Activated CD4-positive, alpha-beta T cell treated with anti-CD3 and anti-CD28 coated beads, Interleukin-2, amount 10 ng/mL, durations not matched to agents 7 days and 5 days (primary cell): ENCODE measurements around the gene LGALS7. TPM values are rescaled to one million over a fixed set of nuclear protein-coding genes. Genes with fewer than 3 reads are reported as not detected.
"Not testable (repeated sequence)": the region's sequence is repeated elsewhere in the genome, so short reads cannot be mapped to it uniquely, and the experiment has no call there.

Experiments used
- CTCF ChIA-PET: fragments of 350-600 bp; sonication (Branson Sonifier 250); formaldehyde crosslinking; loops from one replicate; lab custom pipeline; 2021; ENCODE audit warnings: antibody characterized with exemption; lab: Charles Lee
- POLR2A ChIA-PET: fragments of 350-600 bp; sonication (Branson Sonifier 250); formaldehyde crosslinking; loops from one replicate; lab custom pipeline; 2021; ENCODE audit warnings: antibody characterized with exemption; lab: Charles Lee
- DNase-seq: peaks from one replicate; pipeline ENCODE4 v3.0.0-alpha.2; 2020
- H3K27ac Mint-ChIP-seq: one replicate; pipeline ENCODE4 v1.8.0; 2021; ENCODE audit warnings: mild to moderate bottlenecking, moderate library complexity, mixed read lengths
- H3K27me3 Mint-ChIP-seq: one replicate; pipeline ENCODE4 v1.8.0; 2021; ENCODE audit warnings: mixed read lengths
- H3K36me3 Mint-ChIP-seq: one replicate; pipeline ENCODE4 v1.8.0; 2021; ENCODE audit warnings: low read depth, mixed read lengths
- H3K4me1 Mint-ChIP-seq: one replicate; pipeline ENCODE4 v1.8.0; 2021; ENCODE audit warnings: mixed read lengths
- H3K4me3 Mint-ChIP-seq: one replicate; pipeline ENCODE4 v1.8.0; 2021; ENCODE audit warnings: mild to moderate bottlenecking, moderate library complexity, mixed read lengths
- H3K9me3 Mint-ChIP-seq: one replicate; pipeline ENCODE4 v1.8.0; 2021; ENCODE audit warnings: mixed read lengths
- total RNA-seq, 2 experiments: library from RNA; stranded (reverse); gene quantifications; one replicate each; pipeline ENCODE4 v1.2.3, GENCODE V29; 2021

LGALS7 gene
- total RNA-seq, 2 experiments from 2014 or later = not detected

DNA sequence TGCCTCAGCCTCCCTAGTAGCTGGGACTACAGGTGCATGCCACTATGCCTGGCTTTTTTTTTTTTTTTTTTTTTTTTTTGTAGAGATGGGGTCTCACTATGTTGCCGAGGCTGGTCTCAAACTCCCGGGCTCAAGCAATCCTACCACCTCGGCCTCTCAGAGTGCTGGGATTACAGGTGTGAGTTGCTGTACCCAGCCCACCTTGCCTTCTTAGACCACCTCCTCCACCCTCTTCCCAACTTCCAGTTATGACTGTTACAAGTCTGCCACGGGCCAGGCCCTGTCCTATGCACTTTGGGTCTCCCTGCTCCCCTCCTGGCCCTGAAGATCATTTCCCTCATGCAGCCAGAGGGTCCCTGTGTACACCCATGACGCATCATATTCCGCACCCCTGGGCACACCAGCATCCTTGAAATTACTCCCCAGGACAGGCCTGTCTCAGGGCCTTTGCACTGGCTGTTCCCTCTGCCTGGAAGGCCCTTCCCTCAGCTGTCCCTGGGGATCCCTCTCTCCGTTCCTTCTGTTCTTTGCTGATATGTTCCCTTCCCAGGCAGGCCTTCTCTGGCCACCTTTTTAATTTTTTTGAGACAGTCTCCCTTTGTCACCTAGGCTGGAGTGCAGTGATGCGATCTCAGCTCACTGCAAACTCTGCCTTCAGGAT, 36.4 kb upstream of the LGALS7 start:
- Mint-ChIP-seq H3K9me3 (no peaks in the 10 kb centered on the region), H3K4me3 (no peak overlapping the region), H3K4me1 (peaks cover 6% of the 10 kb centered on the region), H3K27ac (no peak overlapping the region), H3K36me3 (peaks cover 1% of the 10 kb centered on the region), H3K27me3 (no peaks in the 10 kb centered on the region)
- POLR2A ChIA-PET = no interaction called here
- CTCF ChIA-PET = interaction anchor here (1.6 kb wide), 1 partner anchor 40 kb away, joined by 4 read pairs; no protein-coding TSS in a partner anchor
- DNase-seq = no peak

GRCh38 chr19:38808741-38809140, 35.4 kb upstream of the LGALS7 start:
- peaks cover 6% of the 10 kb centered on the region for H3K4me1 Mint-ChIP-seq
- CTCF ChIA-PET = interaction anchor here (0.7 to 1.6 kb wide), 2 partner anchors 39 to 480 kb away, joined by 3 to 4 read pairs; no protein-coding TSS in a partner anchor
- no peaks in the 10 kb centered on the region for H3K27me3 Mint-ChIP-seq
- POLR2A ChIA-PET = no interaction called here
- no peaks in the 10 kb centered on the region for H3K9me3 Mint-ChIP-seq
- no peak overlapping the region for H3K27ac Mint-ChIP-seq
- H3K4me3 Mint-ChIP-seq = no peak overlapping the region
- DNase-seq = no peak
- H3K36me3 Mint-ChIP-seq = peaks cover 1% of the 10 kb centered on the region

DNA sequence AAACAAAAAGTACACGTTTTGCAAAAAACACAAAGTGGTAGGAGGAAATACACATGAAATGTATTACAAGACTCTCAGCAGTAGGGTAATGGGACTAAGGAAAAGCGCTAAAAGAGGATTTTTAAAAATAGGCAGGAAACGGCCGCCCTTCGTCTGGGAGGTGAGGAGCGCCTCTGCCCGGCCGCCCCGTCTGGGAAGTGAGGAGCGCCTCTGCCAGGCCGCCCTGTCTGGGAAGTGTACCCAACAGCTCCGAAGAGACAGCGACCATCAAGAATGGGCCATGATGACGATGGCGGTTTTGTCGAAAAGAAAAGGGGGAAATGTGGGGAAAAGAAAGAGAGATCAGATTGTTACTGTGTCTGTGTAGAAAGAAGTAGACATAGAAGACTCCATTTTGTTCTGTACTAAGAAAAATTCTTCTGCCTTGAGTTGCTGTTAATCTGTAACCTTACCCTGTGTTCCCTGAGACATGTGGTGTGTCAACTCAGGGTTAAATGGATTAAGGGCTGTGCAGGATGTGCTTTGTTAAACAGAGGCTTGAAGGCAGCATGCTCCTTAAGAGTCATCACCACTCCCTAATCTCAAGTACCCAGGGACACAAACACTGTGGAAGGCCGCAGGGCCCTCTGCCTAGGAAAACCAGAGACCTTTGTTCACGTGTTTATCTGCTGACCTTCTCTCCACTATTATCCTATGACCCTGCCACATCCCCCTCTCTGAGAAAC, 34.2 kb upstream of the LGALS7 start:
- POLR2A ChIA-PET, H3K27me3 Mint-ChIP-seq, H3K27ac Mint-ChIP-seq, H3K36me3 Mint-ChIP-seq, H3K9me3 Mint-ChIP-seq, H3K4me1 Mint-ChIP-seq, DNase-seq, H3K4me3 Mint-ChIP-seq: not testable (repeated sequence)
- CTCF ChIA-PET = interaction anchor here (0.6 to 1.1 kb wide), 3 partner anchors 15 to 313 kb away, joined by 3 to 4 read pairs (median 3); no protein-coding TSS in a partner anchor

GRCh38 chr19:38806371-38806770, 33.1 kb upstream of the LGALS7 start:
- no peaks in the 10 kb centered on the region for H3K9me3 Mint-ChIP-seq
- ChIA-PET POLR2A (no interaction called here), CTCF (interaction anchor here (0.9 to 1.1 kb wide), 2 partner anchors 16 to 64 kb away, joined by 3 to 4 read pairs; no protein-coding TSS in a partner anchor)
- no peaks in the 10 kb centered on the region for H3K27me3 Mint-ChIP-seq
- peaks cover 6% of the 10 kb centered on the region for H3K4me1 Mint-ChIP-seq
- H3K4me3 Mint-ChIP-seq = no peak overlapping the region
- DNase-seq = no peak
- H3K36me3 Mint-ChIP-seq = peaks cover 1% of the 10 kb centered on the region
- no peak overlapping the region for H3K27ac Mint-ChIP-seq

DNA sequence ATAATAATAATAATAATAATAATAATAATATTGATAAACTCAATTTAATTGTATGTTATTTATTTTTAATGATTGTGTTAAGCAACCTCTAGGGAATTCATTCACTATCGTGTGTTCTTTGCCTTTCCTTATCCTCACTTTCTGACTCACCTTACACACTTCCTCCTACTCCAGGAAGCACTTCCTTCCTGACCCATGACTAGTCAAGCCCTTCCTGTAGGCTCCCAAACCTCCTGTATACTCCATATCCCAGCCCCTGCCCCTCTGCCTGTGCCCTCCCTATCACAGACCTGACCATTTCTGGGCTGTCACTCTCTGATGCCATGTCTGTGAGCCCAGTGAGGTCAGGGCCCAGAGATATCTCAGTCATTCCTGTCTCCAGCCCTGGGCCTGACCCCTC, 31.9 kb upstream of the LGALS7 start:
- DNase-seq = no peak
- Mint-ChIP-seq H3K4me3 (no peak overlapping the region), H3K4me1 (peaks cover 6% of the 10 kb centered on the region), H3K27ac (peak overlapping the region; percentile 56), H3K9me3 (no peaks in the 10 kb centered on the region), H3K36me3 (peaks cover 1% of the 10 kb centered on the region), H3K27me3 (no peaks in the 10 kb centered on the region)
- POLR2A ChIA-PET = no interaction called here
- CTCF ChIA-PET = no interaction called here

DNA sequence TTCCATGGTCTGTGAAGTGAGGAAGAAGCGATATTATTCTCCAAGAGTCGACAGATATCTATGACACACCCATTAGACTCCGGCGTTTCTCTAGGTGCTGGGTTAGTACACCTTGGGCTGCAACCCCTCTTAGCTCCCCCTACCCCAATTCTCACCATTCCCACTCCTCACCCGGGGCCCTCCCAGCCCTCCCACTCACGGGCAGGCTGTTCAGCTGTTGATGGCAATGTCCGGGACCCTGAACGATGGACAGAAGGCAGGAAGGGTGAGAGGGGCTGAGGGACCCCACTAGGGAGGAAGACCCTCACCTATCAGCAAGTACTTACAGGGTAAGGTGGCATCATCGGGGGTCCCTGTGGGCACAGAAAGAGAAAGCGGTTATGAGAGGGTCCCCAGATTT, 30.2 kb upstream of the LGALS7 start:
- CTCF ChIA-PET = interaction anchor here (1.2 kb wide), 1 partner anchor 9 kb away, joined by 4 read pairs; no protein-coding TSS in a partner anchor
- Mint-ChIP-seq H3K27ac (no peak overlapping the region), H3K4me1 (peaks cover 6% of the 10 kb centered on the region), H3K9me3 (no peaks in the 10 kb centered on the region), H3K36me3 (peaks cover 1% of the 10 kb centered on the region), H3K27me3 (no peaks in the 10 kb centered on the region), H3K4me3 (no peak overlapping the region)
- DNase-seq = no peak
- POLR2A ChIA-PET = no interaction called here

DNA sequence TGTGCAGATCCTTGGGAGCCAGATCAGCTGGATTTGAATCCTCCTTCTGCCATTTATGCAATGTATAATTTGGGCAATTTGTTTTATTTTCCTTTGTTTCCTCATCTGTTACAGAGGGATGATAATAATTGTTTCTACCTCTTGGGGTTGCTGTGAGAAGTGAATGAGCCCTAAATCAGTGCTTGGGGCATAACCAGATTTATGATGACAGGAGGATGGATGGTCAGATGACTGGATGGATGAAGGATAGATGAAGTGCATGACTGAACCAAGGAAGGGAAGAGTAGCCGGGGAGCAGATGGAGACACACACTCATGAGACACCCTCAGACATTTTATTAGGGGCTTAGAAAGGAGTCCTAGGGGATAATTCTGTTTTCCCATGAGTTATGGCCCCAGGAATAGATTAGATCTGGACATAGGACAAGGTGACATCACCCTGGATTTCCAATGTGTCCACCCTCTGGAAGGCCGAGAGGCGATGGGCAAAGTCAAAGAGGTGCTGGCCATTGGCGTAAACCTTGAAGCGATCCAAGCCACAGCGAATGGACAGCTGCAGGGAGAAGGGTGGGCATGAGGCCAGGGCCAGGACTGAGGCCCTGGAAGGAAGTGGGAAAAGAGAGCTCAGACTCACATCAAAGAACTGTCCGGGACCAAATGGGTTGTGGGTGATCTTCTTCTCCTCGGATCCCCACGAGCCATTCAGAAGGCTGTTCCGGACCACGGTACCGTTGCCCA, 28.2 kb upstream of the LGALS7 start:
- ChIA-PET POLR2A (no interaction called here), CTCF (interaction anchor here (1.4 kb wide), 1 partner anchor 129 kb away, joined by 3 read pairs; the partner anchor contains the start of genes MRPS12 and SARS2)
- H3K9me3 Mint-ChIP-seq = no peaks in the 10 kb centered on the region
- H3K36me3 Mint-ChIP-seq = peaks cover 1% of the 10 kb centered on the region
- no peak overlapping the region for H3K4me3 Mint-ChIP-seq
- peaks cover 6% of the 10 kb centered on the region for H3K4me1 Mint-ChIP-seq
- no peak overlapping the region for H3K27ac Mint-ChIP-seq
- no peak for DNase-seq
- H3K27me3 Mint-ChIP-seq = no peaks in the 10 kb centered on the region

GRCh38 chr19:38800577-38801347, 27.4 kb upstream of the LGALS7 start:
- DNase-seq = no peak
- Mint-ChIP-seq H3K9me3 (no peaks in the 10 kb centered on the region), H3K4me3 (no peak overlapping the region), H3K36me3 (peaks cover 1% of the 10 kb centered on the region), H3K4me1 (peaks cover 6% of the 10 kb centered on the region), H3K27me3 (no peaks in the 10 kb centered on the region), H3K27ac (no peak overlapping the region)
- ChIA-PET CTCF (interaction anchor here (1.4 kb wide), 1 partner anchor 129 kb away, joined by 3 read pairs; the partner anchor contains the start of genes MRPS12 and SARS2), POLR2A (no interaction called here)

DNA sequence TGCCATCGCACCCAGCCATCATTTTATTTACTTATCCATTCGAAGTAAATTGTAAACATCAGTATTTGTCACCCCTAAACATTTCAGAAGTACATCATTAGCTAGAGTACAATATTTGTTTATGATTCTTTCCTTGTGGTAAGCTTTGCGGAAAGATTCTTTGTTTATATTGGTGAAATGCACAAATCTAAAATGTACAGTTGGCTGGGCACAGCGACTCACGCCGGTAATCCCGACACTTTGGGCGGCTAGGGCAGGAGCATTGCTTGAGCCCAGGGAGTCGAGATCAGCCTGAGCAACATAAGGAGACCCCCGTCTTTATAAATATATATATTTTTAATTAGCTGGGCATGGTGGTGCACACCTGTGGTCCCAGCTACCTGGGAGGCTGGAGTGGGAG, 25.8 kb upstream of the LGALS7 start:
- H3K4me3 Mint-ChIP-seq = no peak overlapping the region
- H3K27me3 Mint-ChIP-seq = peaks cover 4% of the 10 kb centered on the region
- ChIA-PET POLR2A (no interaction called here), CTCF (interaction anchor here (0.5 to 0.9 kb wide), 2 partner anchors 29 to 156 kb away, joined by 3 read pairs; no protein-coding TSS in a partner anchor)
- H3K36me3 Mint-ChIP-seq = no peaks in the 10 kb centered on the region
- H3K9me3 Mint-ChIP-seq = no peaks in the 10 kb centered on the region
- H3K4me1 Mint-ChIP-seq = no peaks in the 10 kb centered on the region
- no peak overlapping the region for H3K27ac Mint-ChIP-seq
- DNase-seq = no peak

GRCh38 chr19:38797781-38798180, 24.5 kb upstream of the LGALS7 start:
- DNase-seq, H3K27ac Mint-ChIP-seq, POLR2A ChIA-PET, H3K4me1 Mint-ChIP-seq, CTCF ChIA-PET, H3K4me3 Mint-ChIP-seq, H3K27me3 Mint-ChIP-seq, H3K36me3 Mint-ChIP-seq, H3K9me3 Mint-ChIP-seq: not testable (repeated sequence)

- CTCF ChIA-PET = no interaction called here
These were observed 22.8 kb upstream of the LGALS7 start for GRCh38 chr19:38796154-38796553.

DNA sequence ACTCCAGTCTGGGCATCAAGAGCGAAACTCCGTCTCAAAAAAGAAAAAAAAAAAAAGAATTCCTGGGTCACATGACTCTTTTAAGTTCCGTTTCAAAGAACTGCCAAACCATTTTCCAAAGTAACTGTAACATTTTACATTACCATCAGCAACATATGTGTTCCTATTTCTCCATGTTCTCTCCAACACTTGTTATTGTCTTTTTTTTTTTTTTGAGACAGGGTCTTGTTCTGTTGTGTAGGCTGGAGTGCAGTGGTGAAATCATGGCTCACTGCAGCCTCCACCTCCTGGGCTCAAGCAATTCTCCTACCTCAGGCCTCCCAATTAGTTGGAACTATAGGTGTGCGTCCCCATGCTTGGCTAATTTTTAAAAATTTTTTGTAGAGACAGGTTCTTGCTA, 22.2 kb upstream of the LGALS7 start:
- H3K27me3 Mint-ChIP-seq = peaks cover 10% of the 10 kb centered on the region
- ChIA-PET CTCF (no interaction called here), POLR2A (no interaction called here)
- no peaks in the 10 kb centered on the region for H3K9me3 Mint-ChIP-seq
- H3K4me3 Mint-ChIP-seq = no peak overlapping the region
- DNase-seq = no peak
- no peaks in the 10 kb centered on the region for H3K36me3 Mint-ChIP-seq
- peaks cover 5% of the 10 kb centered on the region for H3K4me1 Mint-ChIP-seq
- H3K27ac Mint-ChIP-seq = no peak overlapping the region

More at GRCh38 chr19:38796154-38796553, 22.8 kb upstream of the LGALS7 start:
- no peaks in the 10 kb centered on the region for H3K9me3 Mint-ChIP-seq
- peaks cover 5% of the 10 kb centered on the region for H3K4me1 Mint-ChIP-seq
- H3K36me3 Mint-ChIP-seq = no peaks in the 10 kb centered on the region
- H3K27ac Mint-ChIP-seq = no peak overlapping the region
- POLR2A ChIA-PET = no interaction called here
- H3K27me3 Mint-ChIP-seq = peaks cover 10% of the 10 kb centered on the region
- H3K4me3 Mint-ChIP-seq = no peak overlapping the region
- no peak for DNase-seq
